NCI-H128 (cell line): ENCODE data around the gene MCM9.

ENCODE experiments used
- DNase-seq: peaks from one replicate; lab custom pipeline; 2025; ENCODE audit not compliant: unreplicated experiment; lab: John Stamatoyannopoulos, UW

The MCM9 gene

GRCh38 chr6:118894425-118895260 is 40.3 kb downstream of the MCM9 start:
- DNase-seq, result no peak

GRCh38 chr6:118893807-118894424 is 41.0 kb downstream of the MCM9 start, which contains the start of gene ASF1A:
Gene ASF1A (plus strand): TSS chr6:118894152. CDS start chr6:118894414, 262 bp downstream.
- peak; percentile 97 for DNase-seq

DNA sequence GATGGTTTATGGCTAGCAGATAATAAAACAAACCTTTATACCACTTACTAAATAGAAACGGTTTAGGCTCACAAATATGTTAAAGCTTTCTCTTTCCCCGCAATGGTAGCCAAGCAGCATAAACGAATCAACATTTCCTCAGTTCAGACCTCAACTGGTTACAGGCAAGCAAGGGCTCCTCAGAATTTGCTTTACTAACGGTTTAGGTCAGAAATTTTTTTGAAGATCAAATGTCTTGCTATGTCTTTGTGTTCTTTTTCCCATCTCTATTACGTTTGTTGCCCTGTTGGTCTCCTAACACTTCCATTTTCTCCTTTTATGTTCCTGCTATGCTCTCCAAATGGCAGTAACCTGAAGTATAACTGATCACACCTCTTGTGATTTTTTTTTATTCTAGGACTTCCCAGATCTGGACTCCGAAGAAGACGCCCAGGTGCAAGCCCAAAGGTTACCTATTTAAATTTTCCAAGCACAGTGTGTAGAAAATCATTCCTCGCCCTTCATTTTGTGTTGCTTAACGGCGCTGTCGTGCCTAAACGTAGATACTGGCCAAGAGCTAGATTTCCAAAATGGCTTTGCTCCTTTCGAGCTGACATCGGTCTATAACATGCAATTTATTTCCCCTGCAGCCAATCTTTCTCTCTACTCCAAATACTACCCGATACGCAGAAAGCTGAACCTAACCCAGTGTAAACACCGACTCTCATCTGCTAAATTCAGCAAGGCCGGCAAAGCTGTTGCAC is 41.7 kb downstream of the MCM9 start:
- DNase-seq, result peak; percentile 65

GRCh38 chr6:118892355-118892991 is 42.5 kb downstream of the MCM9 start:
- no peak for DNase-seq

DNA sequence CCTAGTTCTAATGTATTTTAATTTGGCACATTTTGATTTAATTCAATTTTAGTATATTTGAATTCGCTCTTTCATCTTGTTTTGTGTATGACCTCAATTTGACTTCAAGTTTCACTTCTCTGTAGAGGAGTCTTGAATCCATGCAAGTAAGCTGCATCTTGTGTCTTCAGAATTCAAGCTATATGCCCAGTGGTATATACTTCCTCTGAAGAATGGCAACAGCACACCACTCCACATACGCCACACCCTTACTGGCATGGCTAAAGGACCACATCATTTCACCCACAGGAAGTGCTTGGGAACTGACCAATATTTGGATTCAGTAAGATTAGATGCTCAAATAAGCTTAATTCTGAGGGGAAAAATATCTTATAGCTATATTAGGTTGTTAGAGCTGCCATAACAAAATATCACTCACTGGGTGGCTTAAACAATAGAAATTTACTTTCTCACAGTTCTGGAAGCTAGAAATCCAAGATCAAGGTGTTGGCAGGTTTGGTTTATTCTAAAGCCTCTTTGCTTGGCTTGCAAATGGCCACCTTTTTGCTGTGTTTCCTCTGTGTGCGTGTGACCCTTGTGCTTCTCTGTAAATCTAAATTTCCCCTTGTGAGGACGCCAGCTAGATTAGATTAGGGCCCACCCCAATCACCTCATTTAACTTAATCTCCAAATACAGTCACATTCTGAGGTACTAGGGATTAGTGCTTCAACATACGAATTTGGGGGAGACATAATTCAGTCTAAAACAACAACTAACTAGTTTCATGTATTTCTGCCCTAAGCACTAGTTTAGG is 43.8 kb downstream of the MCM9 start:
- DNase-seq, result no peak

DNA sequence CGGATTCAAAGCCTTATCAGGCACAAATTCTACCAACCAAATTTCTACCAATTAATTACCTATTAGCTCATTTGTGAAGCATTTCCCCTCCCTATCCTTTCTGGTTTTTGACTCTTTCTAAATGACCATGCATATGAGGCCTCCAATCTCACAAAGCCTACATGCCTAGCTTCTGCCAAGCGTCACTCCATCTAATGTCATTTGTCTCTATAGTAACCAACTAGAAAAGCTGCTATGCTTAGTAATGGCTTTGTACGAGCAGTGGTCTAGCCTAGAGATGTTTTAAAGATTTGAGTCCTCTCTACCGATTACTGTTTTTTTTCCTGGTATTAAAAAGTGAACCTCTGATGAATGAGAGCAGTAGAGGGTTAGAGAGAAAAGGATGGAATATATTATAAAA is 45.8 kb downstream of the MCM9 start:
- no peak for DNase-seq

DNA sequence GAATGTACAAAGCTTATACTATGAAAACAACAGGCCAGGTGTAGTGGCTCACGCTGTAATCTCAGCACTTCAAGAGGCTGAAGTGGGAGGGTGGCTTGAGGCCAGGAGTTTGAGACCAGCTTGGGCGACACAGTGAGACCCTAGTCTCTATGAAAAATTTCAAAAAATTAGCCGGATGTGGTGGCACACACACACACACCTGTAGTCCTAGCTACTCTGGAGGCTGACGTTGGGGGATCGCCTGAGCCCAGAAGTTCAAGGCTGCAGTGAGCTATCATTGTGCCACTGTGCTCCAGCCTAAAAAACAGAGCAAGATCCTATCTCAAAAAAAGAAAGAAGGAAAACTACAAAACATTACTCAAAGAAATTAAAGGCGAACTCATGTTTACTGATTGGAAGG is 48.3 kb downstream of the MCM9 start:
- DNase-seq, result no peak

GRCh38 chr6:118882314-118882905 is 52.5 kb downstream of the MCM9 start:
- DNase-seq, result no peak

GRCh38 chr6:118881440-118882313 is 53.3 kb downstream of the MCM9 start:
- no peak for DNase-seq

DNA sequence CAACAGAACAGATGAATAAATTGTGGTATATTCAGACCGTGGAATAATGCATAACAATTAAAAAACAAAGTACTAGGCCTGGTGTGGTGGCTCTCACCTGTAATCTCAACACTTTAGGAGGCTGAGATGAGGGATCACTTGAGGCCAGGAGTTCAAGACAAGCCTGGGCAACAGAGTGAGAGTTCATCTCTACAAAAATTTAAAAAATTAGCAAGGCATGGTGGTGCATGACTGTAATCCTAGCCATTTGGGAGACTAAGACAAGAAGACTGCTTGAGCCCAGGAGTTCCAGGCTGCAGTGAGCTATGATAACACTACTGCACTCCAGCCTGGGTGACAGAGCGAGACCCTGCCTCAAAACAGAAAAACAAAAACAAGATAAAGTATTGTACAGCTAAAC is 57.2 kb downstream of the MCM9 start:
- DNase-seq, result no peak

DNA sequence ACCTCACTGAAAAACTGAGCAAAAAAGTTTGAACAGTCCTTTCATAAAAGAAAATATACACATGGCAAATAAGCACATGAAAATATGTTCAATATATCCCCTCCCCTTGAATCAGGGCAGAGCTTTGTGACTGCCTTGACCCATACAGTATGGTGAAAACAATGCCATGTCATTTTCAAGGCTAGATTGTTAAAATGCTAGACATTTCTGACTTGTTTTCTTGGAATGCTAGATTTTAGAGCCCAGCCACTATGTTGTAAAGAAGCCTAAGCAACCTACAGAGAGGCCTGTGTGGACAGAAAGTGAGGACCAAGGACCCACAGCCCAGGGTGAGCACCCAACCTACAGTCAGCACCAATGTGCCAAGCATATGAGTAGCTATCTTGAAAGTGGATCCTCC is 58.1 kb downstream of the MCM9 start:
- DNase-seq, result no peak

GRCh38 chr6:118876198-118876597 is 58.8 kb downstream of the MCM9 start:
- no peak for DNase-seq

DNA sequence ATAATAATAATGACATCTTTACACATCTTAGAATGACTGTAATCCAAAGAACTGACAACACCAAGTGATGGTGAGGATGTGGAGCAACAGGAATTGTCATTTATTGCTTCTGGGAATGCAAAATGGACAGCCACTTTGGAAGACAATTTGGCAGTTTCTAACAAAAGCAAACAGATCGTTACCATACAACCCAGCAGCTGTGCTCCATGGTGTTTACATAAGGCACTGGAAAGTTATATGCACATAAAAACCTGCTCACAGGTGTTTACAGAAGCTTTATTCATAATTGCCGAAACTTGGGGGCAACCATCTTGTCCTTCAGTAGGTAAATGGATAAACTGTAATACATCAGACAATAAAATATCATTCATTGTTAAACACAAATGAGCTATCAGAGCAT is 59.3 kb downstream of the MCM9 start:
- no peak for DNase-seq

- DNase-seq, result no peak
Observed at GRCh38 chr6:118873239-118873638, 61.7 kb downstream of the MCM9 start.

GRCh38 chr6:118872726-118873125 is 62.2 kb downstream of the MCM9 start:
- no peak for DNase-seq

GRCh38 chr6:118872318-118872717 is 62.6 kb downstream of the MCM9 start:
- DNase-seq, result no peak

- DNase-seq, result no peak
Observed at GRCh38 chr6:118871331-118871730, 63.6 kb downstream of the MCM9 start.

DNA sequence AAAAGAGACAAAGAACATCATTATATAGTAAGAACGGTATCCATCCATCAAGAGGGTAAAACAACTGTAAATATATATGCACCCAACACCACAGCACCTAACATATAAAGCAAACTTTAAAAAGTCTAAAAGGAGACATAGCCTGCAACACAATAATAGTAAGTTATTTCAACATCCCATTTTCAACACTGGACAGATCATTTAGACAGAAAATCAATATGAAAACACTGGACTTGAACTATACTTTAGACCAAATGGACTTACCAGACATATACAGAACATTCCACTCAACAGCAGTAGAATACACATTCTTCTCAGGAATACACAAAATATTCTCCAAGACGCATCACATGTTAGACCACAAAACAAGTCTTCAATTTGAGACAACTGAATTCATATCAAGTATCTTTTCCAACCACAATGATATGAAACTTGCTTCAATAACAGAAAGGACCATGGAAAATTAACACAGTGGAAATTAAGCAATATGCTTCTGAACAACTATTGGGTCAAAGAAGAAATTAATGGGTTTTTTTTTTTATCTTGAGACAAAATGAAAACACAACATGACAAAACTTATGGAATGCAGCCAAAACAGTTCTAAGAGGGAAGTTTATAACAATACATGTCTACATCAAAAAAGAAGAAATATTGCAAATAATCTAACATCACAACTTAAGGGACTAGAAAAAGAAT is 64.9 kb downstream of the MCM9 start:
- no peak for DNase-seq

DNA sequence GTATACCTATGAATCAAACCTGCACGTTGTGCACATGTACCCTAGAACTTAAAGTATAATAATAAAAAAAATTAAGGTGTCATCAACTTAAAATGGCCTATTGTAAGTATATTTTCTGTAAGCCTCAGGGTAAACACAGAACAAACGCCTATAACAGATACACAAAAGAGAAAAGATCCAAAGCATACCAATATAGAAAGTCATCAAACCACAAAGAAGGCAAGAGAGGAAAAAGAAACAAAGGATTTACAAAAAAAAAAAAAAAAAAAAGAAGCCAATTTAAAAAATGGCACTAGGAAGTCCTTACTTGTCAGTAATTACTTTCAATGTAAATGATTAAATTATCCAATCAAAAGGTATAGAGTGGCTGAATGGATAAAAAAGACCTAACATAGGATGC is 65.6 kb downstream of the MCM9 start:
- DNase-seq, result no peak
